Vagina (tissue), 2 donors: ENCODE results near the gene RASGRF2.
A peak's percentile ranks its signal among the peaks of the same experiment; 100 is the strongest.

Experiments used
- POLR2AphosphoS5 ChIP-seq, 2 donors: sonication (generic); formaldehyde crosslinking; IDR thresholded peaks; one replicate each; pipeline ENCODE4 v1.9.0; 2017; ENCODE audit warnings: antibody characterized with exemption in 2 of 2, mild to moderate bottlenecking in 2 of 2, low read depth in 1 of 2; ENCODE audit not compliant: insufficient read depth in 1 of 2
- TF ChIP-seq, protein P1 (sequence below), 3 experiments: fragments of 450-650 bp in 2 of 3; fragments of 200-600 bp in 1 of 3; sonication (generic) in 1 of 3; IDR thresholded peaks; one replicate each; pipeline ENCODE4 v1.5.1; 2017 to 2019; ENCODE audit warnings: antibody characterized with exemption in 3 of 3, mild to moderate bottlenecking in 2 of 3, moderate library complexity in 2 of 3

DNA sequence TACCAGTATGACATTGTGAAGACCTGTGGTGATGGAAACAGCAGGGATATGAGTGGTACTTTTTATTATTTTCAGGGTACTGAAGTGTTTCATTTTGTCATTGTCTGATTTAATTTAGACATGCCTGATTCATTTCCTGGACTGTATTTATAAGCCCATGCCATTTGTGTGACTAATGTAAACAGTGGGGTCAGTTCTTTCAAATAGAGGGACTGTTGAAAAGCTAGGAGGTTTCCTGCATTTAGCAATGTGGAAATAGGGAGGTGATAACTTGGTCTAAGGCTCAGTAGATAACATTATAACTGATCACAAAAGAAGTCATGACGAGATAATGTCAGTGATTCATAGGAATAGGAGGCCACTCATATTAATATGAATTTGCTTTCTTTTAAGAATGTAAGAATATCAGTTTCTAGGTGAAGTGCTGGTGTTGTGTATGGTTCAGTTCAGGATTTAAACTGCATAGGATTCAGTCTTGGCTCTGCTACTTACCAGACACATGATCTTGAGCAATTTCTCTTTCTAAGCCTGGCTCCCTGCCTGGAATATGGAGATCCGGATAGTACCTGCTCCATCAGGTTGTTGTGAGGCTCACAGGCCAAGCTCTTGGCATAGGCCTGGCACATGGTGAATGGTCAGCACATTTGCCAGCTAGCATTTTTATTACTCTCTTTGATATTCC lies 7.5 kb downstream of the RASGRF2 start:
- TF ChIP-seq, protein P1, sequence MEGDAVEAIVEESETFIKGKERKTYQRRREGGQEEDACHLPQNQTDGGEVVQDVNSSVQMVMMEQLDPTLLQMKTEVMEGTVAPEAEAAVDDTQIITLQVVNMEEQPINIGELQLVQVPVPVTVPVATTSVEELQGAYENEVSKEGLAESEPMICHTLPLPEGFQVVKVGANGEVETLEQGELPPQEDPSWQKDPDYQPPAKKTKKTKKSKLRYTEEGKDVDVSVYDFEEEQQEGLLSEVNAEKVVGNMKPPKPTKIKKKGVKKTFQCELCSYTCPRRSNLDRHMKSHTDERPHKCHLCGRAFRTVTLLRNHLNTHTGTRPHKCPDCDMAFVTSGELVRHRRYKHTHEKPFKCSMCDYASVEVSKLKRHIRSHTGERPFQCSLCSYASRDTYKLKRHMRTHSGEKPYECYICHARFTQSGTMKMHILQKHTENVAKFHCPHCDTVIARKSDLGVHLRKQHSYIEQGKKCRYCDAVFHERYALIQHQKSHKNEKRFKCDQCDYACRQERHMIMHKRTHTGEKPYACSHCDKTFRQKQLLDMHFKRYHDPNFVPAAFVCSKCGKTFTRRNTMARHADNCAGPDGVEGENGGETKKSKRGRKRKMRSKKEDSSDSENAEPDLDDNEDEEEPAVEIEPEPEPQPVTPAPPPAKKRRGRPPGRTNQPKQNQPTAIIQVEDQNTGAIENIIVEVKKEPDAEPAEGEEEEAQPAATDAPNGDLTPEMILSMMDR (IDR thresholded peaks at IDR 0.05), result no peak
- peak in 1 of 2 donors; percentile 64 for TF ChIP-seq POLR2AphosphoS5 (IDR thresholded peaks at IDR 0.05; ENCODE audit: insufficient read depth in 1 of 2, low read depth in 1 of 2)
